Upper lobe of left lung (tissue), 4 donors: Measurements from ENCODE around the gene SMAD3.

Experiments used
- POLR2A ChIP-seq, 4 donors: fragments of 450-650 bp; IDR thresholded peaks; one replicate each; pipeline ENCODE4 v1.5.1; 2016 to 2017; ENCODE audit warnings: antibody characterized with exemption in 4 of 4, mild to moderate bottlenecking in 2 of 4
- POLR2AphosphoS5 ChIP-seq, 2 donors: sonication (generic); formaldehyde crosslinking; IDR thresholded peaks; one replicate each; pipeline ENCODE4 v1.5.1; 2017; ENCODE audit warnings: antibody characterized with exemption in 2 of 2
- TF ChIP-seq, protein P1 (sequence below), 6 experiments: fragments of 450-650 bp in 4 of 6; fragments of 200-600 bp in 2 of 6; sonication (generic) in 2 of 6; IDR thresholded peaks; one replicate each; pipeline ENCODE4 v1.5.1; 2016 to 2019; ENCODE audit warnings: antibody characterized with exemption in 6 of 6

- TF ChIP-seq, protein P1, sequence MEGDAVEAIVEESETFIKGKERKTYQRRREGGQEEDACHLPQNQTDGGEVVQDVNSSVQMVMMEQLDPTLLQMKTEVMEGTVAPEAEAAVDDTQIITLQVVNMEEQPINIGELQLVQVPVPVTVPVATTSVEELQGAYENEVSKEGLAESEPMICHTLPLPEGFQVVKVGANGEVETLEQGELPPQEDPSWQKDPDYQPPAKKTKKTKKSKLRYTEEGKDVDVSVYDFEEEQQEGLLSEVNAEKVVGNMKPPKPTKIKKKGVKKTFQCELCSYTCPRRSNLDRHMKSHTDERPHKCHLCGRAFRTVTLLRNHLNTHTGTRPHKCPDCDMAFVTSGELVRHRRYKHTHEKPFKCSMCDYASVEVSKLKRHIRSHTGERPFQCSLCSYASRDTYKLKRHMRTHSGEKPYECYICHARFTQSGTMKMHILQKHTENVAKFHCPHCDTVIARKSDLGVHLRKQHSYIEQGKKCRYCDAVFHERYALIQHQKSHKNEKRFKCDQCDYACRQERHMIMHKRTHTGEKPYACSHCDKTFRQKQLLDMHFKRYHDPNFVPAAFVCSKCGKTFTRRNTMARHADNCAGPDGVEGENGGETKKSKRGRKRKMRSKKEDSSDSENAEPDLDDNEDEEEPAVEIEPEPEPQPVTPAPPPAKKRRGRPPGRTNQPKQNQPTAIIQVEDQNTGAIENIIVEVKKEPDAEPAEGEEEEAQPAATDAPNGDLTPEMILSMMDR (IDR thresholded peaks at IDR 0.05): no peak
- TF ChIP-seq POLR2AphosphoS5 (IDR thresholded peaks at IDR 0.05) (no peak), POLR2A (IDR thresholded peaks at IDR 0.05) (no peak)
Observed at GRCh38 chr15:67033012-67033411, 32.4 kb upstream of the SMAD3 start.
